A172 (cell line): ENCODE measurements around the gene AKAP12. TPM values are rescaled to one million over a fixed set of nuclear protein-coding genes. Genes with fewer than 3 reads are reported as not detected.

Experiments used
- DNase-seq: peaks from one replicate; pipeline ENCODE4 v3.0.0-alpha.2; 2015; ENCODE audit warnings: low spot score
- total RNA-seq: library from RNA; depleted of rRNA; stranded (reverse); fragments of >200 nt; shearing (Covaris generic); gene quantifications from 2 replicates; pipeline ENCODE4 v1.2.3, GENCODE V29; 2014

AKAP12 gene
- total RNA-seq, 1 experiment from 2014 or later: 172 TPM

- peak; percentile 76 for DNase-seq
Observed at GRCh38 chr6:151240036-151240685, 394 bp downstream of the AKAP12 start.

GRCh38 chr6:151240791-151241642 lies 1.2 kb downstream of the AKAP12 start:
- DNase-seq: peak; percentile 28

- no peak for DNase-seq
Observed at GRCh38 chr6:151241853-151242252, 2.1 kb downstream of the AKAP12 start.

- no peak for DNase-seq
Observed at GRCh38 chr6:151242420-151242861, 2.7 kb downstream of the AKAP12 start.

- no peak for DNase-seq
Observed at GRCh38 chr6:151243481-151243880, 3.7 kb downstream of the AKAP12 start.

- no peak for DNase-seq
Observed at GRCh38 chr6:151247490-151247889, 7.7 kb downstream of the AKAP12 start.

GRCh38 chr6:151248295-151248694 lies 8.5 kb downstream of the AKAP12 start:
- DNase-seq: no peak

- no peak for DNase-seq
Observed at GRCh38 chr6:151252634-151253033, 12.9 kb downstream of the AKAP12 start.

- DNase-seq: peak; percentile 40
Observed at GRCh38 chr6:151254451-151255081, 14.8 kb downstream of the AKAP12 start.

- no peak for DNase-seq
Observed at GRCh38 chr6:151255811-151256210, 16.0 kb downstream of the AKAP12 start.

- no peak for DNase-seq
Observed at GRCh38 chr6:151257985-151258445, 18.2 kb downstream of the AKAP12 start.

- no peak for DNase-seq
Observed at GRCh38 chr6:151260205-151260604, 20.4 kb downstream of the AKAP12 start.

- no peak for DNase-seq
Observed at GRCh38 chr6:151263035-151263434, 23.3 kb downstream of the AKAP12 start.

GRCh38 chr6:151263967-151264366 lies 24.2 kb downstream of the AKAP12 start:
- no peak for DNase-seq

- DNase-seq: no peak
Observed at GRCh38 chr6:151265282-151265681, 25.5 kb downstream of the AKAP12 start.

GRCh38 chr6:151269321-151269995 lies 29.7 kb downstream of the AKAP12 start:
- DNase-seq: no peak

- DNase-seq: no peak
Observed at GRCh38 chr6:151275121-151275520, 35.4 kb downstream of the AKAP12 start.

GRCh38 chr6:151275566-151275965 lies 35.8 kb downstream of the AKAP12 start:
- no peak for DNase-seq

- no peak for DNase-seq
Observed at GRCh38 chr6:151276112-151276740, 36.5 kb downstream of the AKAP12 start.

- DNase-seq: no peak
Observed at GRCh38 chr6:151279891-151280290, 40.1 kb downstream of the AKAP12 start.

- DNase-seq: no peak
Observed at GRCh38 chr6:151280859-151281258, 41.1 kb downstream of the AKAP12 start.
